ENCODE data around the gene AP1B1.
"Not testable (repeated sequence)": the region's sequence is repeated elsewhere in the genome, so short reads cannot be mapped to it uniquely, and the experiment has no call there.

AP1B1 gene

DNA sequence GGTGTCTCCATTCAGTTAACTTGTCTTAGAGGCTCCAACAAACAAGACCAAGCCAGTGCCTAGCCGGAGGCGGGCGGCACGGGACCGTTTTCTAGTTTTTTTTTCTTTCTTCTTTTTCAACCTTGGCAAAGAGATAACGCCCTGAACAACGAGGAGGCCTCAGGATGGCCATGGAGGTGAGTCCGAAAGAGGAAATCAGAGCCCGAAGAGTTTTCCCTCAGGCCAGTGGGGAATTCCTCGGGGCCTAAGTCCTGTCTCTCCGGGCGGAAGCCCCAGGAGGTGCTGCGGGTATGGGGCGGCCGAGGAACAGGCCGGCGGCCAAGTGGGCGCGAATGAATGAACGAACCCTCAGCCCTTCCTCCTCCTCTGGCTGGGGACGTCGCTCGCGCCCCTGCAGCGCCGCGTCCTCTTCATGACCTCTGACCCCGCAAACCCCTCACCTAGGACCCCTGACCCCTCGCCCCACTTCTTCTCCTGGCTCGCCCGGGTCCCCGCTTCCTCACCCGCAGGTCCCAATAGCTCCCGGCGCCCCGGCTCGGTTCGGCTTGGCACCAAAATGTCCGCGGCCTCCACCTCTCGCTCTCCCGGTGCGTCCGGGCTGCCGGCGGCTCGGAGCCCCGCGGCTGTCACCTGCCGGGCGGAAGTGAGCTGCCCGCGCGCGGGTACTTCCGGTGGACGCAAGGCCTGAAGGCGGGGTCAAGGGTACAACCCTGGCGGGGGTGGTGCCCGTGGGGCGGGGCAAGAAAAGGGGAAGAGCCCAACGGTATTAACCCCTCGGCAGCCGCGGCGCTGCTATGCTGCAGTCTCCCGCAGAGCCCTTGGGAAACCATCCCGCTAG is at the start of gene AP1B1:
TSS of gene AP1B1 (minus strand) at position 650 of the 838 bp plus-strand sequence. CDS start 21,327 bp downstream, outside the sequence.
- DNase-seq = peak; percentile 88 to 89

DNA sequence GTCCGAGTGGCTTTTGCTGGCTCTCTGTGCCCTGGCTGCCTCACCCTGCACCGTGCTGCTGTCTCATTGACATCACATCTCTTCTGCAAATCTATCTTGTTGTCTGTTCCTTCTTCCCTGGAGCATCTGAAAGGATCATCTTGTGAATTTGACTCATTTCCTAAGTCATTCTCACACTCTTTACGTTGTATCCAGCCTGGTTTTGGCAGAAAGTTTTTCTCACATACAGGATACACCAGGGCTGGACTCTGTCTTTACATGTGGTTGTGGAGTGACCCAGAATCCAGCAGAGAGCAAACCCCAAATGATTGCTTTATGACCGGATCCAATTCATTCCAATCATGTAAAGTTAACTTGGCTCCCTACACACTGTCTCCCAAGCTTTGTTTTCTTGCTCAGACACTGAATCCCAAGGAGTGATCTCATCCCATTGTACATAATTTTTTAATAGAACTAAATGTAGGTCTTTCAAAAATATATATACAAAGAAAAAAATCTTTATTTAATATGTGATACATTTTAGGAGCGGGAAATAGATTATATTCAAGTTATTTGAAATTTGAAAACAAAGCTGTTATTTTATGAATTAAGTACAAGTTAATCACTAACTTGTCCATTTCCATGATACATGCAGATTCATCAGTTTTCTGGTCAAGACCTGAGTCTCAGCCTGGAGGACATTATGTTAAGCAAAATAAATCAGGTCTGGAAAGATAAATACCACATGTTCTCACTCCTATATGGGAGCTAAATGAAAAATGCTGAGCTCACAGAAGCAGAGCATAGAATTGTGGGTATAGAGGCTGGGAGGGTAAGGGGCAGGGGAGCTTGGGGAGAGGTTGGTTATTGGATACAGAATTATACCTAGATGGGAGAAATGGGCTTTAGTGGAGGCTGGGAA is 47.1 kb upstream of the AP1B1 start:
- no peak for DNase-seq

DNA sequence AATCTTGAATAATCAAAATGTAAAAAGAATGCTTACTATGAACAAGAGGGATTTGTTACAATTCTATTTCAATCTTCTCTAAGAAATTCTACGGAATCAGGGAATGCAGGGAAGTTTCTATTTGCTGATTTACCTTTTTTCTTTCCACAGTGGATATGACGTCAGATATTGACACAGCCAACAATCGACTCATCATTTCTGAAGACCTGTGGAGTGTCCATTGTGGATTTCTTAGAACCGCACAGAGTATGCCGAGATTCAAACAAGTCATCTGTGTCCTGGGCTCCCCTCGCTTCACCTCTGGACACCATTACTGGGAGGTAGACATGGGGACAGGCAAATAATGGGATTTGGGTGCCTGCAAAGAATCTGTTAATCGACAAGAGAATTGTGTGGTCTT is 45.9 kb upstream of the AP1B1 start:
- DNase-seq = no peak

DNA sequence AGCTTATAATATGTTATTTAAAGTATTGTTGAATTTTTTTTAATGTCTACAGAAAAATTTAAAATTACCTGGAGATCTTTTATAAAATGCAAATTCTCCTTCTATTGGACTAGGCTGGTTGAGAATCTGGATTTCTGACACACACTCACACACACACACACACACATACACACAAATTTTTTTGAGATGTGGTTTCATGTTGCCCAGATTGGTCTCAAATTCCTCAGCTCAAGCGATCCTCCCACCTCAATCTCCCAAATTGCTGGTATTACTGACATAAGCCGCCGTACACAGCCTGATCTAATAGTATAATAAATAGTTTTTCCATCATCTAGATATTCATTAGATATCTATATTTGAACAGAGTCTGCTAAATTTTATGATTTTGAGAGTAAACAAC is 45.5 kb upstream of the AP1B1 start:
- DNase-seq = no peak

DNA sequence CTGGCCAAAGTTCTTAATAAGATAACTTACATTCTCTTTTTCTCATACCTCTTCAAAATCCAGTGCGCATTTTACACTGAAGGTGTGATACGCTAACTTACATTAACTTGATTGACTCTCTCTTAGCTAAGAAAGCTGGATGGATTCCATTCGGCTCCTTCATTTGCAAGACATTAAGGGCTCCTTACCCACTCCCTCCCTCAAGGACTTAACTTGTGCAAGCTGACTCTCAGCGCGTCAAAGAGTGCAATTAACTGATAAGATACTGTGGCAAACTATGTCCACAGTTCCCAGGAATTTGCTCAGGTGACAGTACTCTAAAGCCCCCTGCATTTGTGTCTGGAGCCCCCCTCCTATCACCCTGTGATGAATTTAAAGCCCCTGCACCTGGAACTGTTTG is 43.6 kb upstream of the AP1B1 start:
- DNase-seq = no peak

DNA sequence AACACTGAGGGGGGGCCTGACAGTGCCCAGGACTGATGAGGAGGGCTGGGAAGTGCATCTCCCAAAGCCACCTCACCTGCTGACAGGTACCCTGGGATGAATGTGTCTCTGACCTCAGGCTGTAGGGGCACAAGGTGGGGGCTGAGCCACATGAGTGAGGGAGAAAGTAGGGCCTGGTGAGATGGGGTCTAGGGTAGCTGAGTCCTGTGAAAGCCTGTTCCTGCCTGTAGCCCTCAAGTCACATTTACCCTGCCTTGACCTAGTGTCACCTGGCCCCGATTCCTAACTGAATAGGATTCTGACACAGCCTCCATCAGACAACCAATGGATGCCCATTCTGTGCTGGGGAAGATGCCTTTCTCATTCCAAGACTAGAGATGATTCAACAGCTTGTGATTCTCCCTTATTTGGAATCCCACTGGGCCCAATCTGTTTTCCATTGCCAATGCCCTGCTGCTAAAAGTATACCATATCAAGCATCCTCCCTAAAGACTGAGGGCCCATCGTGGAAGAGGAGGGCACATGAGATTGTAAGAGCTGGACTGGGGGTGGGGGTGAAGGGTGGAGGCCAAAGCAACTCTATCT is 38.9 kb upstream of the AP1B1 start:
- no peak for DNase-seq

DNA sequence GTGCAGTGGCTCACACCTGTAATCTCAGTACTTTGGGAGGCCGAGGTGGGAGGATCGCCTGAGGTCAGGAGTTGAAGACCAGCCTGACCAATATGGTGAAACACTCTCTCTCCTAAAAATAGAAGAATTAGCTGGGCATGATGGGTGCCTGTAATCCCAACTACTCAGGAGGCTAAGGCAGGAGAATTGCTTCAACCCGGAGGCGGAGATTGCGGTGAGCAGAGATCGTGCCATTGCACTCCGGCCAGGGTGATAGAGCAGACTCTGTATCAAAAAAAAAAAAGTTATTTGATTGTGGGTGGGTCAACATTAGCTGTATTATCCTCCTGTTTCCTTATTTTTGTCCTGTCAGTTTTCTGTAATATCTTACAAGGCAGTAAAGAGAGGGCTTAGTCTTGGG is 38.1 kb upstream of the AP1B1 start:
- no peak for DNase-seq

DNA sequence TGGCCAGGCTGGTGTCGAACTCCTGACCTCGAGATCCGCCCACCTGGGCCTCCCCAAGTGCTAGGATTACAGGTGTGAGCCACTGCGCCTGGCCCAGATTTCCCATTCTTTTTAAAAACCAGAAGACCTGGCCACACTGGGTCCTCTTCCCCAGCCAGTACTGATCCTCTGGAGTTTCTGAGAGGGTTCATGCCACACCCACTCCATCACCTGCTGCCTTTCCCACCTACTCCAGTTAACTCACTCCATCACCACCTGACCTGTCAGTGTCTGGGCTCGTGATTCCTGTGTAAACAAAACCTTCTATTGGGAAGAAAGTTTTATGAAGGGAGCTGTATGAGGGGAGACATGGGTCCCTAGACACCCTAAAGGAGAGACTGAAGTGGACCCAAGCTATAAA is 30.3 kb upstream of the AP1B1 start:
- not testable (repeated sequence) for DNase-seq

DNA sequence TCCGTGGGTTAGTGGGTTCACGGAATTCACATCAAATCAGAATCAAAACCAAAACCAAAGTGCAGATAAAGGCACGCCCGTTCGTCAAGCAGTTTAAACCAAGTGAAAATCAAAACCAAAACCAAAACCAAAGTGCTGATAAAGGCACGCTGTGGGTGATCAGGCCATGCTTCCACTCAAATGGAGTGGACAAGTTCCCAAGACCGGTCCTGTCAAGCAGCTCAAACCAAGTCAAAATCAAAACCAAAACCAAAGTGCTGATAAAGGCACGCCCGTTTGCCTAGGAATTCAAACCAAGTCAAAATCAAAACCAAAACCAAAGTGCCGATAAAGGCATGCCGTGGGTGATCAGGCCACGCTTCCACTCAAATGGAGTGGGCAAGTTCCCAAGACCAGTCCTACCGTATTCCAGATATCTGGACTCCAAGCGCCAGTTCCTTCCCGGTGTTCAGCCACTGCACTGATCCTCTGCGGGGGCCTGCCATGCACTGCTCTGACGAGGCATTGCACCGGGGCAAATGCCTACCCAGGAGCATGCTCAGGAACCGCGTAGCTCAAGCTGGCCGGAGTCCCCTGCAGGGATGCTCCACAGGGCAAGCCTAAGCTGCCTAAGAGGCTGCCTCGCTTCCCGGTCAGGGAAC is 26.7 kb upstream of the AP1B1 start:
- DNase-seq = peak; percentile 52

DNA sequence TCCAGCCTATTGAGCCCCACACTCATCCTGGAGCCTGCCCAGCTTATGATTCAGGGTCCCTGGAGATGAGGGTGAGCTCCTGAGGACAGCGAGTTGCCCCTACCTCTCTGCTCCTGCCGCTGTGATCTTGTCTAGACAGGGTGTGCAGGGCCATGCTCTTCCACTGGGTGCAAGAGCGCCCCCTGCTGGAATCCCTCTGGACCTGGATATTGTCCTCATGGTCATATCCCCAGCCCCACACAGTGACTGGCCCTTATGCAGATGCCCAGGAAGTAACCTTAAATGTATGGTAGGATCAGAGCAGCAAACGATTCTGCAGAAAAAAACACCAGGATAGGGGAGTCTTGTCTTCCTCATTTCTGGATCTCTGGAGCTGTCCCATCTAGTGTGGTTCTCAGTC is 24.4 kb upstream of the AP1B1 start:
- DNase-seq = peak in 1 of 2 experiments; percentile 5

DNA sequence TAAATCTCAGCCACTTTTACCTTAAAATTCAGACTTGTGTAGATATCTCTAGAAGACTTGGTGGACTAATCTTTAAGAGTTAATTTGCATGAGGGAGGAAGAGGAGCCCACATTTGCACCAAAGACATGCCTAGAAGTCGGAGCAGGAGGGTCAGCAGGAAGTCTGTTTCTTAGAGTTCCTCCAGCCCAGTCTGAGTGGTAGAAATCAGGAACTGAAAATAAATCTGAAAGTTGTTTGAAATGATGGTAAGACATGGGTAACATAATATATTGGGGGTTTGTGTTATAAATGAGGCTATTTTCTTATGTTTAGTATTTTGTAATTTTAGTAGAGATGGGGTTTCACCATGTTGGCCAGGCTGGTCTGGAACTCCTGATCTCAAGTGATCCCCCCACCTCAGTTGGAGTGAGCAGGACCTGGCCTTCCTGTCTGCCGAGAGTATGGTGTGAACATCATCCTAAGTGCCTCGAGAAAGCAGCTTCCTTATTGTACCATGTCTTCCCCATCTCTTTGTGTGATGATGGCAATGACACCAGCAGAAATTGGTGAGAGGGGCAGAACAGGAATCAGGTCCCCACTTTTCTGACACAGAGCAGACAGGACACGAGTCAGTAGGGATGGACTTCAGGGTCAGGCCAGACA is 23.3 kb upstream of the AP1B1 start:
- DNase-seq = not testable (repeated sequence)

DNA sequence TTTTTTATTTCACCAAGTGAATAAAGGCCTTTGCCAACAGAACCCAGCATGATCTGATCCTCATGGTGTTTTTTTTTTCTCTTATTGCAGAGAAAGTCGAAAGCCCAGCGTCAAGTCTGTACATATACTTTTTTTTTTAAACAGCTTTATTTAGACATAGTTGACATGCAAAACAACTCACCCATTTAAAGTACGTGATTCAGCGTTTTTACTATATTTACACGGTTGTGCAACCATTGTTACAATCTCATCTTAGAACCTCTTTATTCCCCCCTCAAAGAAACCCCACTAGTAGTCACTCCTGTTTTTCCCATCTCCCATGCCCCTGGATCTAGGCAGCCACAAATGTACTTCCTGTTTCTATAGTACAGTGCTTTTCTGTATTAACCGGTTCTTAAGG is 20.6 kb upstream of the AP1B1 start:
- no peak for DNase-seq

DNA sequence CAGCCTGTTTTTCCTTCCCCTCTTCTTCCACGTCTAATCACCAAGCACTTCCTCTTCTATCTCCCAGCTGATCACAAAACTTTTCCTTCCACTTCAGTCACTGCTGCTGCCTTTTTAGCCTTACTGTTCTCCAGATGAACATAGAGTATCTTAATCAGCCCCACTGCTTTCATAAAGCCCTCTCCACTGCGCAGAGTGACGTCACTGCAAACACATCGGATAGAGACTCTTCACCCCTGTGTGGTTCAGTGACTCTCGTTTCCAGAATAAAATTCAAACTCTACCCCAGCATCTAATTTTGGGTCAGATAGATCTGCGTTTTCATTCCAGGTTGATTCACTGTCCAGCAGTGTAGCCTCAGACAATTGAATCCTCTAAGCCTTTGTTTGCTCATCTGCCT is 13.2 kb upstream of the AP1B1 start:
- DNase-seq = not testable (repeated sequence)

DNA sequence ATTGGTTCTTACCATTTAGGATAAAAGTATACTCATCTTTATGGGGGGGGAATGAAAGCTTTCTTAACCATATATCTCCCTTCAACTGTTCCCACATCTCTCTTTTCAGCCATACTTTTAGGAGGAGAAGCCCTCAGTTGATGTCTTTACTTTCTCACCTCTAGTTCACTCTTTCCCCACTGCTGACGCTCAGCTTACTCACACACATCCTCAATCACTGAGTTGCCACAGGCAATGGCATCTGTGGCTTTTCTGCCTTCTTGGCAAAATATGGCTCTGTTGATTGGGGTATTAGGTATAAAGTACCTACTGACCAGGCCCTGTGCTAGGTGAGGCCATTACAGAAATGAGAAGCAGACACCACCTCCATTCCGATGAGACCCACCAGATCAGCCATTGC is 12.2 kb upstream of the AP1B1 start:
- no peak for DNase-seq

DNA sequence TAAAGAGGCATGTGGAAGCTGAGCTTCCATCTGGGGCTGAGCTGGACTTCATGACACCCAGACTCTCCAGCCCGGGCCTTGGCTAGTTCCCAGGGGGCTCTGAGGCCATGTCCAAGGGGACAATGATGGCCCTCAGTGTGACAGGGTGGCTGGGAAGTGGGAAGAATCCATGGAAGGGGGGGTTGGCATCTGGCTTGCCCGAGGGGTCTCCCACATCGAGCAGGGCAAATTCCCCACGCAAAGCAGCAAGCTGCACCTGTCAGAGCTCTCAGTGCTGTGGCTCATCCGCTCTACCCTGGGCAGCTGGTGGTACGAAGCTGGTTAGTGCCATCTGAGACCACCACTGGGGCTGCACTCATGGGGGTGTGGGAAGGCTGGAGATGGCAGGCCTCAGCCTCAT is 9.4 kb upstream of the AP1B1 start:
- no peak for DNase-seq

DNA sequence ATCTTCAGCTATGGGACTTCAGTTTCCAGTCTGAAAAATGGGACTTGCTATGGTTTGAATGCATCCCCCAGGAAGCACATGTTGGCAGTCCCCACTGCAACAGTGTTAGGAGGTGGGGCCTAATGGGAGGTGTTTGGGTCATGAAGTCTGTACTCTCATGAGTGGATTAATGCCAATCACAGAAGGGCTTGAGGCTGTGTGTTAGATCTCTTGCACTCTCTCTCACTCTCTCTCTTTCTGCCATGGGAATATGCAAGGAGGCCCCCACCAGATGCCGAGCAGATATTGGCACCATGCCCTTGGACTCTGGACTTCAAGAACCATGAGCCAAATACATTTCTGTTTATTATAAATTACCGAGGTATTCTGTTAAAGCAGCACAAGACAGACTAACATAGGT is 7.8 kb upstream of the AP1B1 start:
- DNase-seq = no peak

DNA sequence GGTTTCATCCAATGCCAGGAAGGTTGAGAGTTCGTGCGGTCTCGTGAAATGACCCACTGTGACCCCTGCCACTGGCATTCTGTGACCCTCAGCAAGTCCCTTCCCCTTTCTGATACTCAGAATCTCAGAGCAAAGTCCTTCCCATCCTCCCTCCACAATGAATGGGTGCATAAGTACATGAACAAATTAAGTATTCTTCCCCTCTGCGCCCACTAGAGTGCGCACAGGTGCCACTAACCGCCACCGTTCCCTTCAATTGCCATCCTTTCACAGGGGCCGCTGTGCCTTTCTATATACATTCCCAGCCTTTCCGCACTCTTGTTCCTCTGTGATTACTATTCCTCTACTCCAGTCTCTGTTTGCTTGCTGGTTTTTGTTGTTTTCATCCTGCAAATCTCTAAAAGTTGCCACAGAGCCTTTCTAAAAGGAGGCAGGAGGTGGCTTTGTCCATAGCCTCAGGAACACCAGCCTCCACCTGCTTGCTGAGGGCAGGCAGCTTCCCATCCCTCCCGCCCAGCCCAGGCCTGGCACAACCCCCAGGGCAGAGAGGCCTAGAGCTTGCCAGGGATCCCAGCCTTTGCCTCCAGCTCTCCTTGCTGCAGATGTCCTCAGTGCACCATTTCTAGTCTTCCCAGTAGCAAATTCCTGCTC is 6.7 kb upstream of the AP1B1 start:
- peak; percentile 48 to 61 for DNase-seq

DNA sequence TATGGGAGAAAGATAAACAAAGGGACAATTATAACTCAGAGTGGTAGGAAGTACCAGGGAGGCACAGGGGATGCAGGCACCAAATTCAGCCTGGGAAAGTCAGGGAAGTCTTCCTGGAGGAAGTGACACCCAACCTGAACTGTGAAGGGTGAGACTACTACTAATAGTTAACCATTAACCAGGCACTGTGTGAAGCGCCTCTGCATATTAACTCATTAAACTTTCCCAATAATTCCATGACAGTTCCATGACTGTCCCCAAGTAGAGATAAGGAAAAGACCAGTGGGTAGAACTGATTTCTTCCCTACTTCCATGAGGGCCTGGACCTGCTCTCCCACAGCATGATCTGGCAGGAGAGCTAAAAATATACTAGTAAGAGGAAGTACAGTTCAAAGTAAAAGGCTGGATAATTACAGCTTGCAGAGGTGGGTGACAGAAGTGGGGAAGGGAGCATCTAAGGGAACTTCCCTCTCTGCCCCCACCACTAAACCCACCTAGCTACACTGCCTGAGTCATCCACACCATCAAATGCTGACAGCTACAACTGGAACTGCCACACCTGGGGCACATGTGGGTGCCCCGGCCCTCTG is 4.7 kb upstream of the AP1B1 start:
- no peak for DNase-seq

DNA sequence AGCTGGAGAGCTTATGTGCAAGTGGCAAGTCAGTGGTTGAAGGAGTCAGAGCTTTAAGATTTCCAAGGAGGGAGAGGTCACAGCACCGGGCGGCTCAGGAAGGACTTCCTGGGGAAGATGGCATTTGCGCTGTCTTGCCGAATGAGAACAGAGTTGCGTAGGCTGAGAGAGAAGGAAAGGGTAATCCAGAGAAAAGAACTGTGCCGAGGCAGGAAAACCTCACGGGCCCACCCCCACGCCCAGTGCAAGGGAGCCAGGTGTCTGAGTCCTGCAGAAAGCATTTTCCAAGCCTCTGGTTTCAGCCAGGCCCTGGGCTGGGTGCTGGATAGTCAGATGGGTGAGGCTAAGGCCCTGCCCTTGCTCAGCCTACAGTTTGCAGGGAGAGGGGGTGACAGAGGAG is 3.2 kb upstream of the AP1B1 start:
- no peak for DNase-seq

DNA sequence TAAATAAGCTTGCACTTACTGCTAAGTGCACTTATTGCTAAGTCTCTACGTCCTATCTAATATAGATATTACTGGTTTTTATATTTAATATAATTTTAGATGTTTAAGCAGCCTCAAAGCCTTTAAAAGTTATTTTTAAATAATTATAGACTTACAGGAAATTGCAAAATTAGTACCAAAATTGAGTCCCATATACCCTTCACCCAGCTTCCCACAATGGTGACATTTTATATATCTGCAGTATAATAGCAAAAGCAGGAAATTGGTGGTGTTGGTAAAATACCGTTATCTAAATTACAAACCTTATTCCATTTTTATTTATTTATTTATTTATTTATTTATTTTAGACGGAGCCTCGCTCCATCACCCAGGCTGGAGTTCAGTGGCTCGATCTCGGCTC is 1.9 kb upstream of the AP1B1 start:
- no peak for DNase-seq

DNA sequence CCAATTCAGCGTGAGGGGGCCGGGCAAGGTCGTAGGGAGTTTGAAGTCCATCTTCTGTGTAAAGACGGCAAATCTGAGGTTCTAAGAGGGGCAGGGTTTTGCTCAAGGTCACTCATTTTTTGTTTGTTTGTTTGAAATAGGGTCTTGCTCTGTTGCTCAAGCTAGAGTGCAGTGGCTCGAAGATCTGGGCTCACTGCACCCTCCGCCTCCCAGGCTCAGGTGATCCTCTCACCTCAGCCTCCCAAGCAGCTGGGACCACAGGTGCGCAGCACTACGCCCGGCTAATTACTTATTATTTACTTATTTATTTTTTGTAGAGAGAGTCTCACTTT is 355 bp upstream of the AP1B1 start:
- no peak for DNase-seq

DNA sequence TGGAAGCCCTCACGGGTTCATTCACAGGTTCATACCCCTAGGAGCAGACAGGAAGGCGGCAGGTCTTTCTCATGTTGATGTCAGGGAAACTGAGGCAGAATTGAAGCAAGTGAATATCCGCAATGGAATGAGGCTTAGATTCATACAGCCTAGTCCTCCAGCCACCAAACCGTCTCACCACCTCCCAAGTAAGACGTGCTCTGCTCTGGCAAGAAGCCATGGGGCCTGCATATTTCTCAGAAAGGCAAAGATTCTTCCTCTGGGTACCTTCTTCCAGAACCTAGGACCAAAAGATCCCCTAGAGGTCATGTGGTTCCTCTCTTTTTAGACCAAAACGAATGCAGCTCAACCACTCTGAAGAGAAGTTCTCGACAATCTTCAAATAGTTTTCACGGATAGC is 1.7 kb downstream of the AP1B1 start:
- DNase-seq = no peak
